ENCODE results near the gene CCDC134. TPM values are rescaled to one million over a fixed set of nuclear protein-coding genes. Genes with fewer than 3 reads are reported as not detected.
A peak's percentile ranks its signal among the peaks of the same experiment; 100 is the strongest.

Gene CCDC134
- total RNA-seq, 1 experiment from 2014 or later: 17.0 TPM

DNA sequence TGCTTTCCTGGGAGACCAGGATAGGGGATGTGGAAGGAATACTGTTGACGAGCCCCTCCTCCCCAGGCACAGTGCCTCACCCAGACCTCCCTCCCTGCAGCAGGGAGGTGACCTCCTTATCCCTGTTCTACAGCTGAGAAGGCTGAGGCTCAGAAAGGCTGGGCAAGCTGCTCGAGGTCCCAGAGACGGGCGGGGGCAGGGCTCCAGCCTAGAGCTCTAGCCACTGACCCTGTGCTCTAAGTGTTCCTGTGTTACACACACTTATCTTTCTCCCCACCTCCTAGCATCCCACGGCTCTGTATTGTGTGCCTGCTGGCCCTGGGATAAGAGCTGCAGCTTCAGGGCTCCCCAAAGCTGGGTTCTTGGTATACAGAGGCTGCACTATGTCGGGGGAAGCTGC, 7.9 kb downstream of the CCDC134 start:
- Histone ChIP-seq H3K27me3 (ENCODE audit: control insufficient read depth, insufficient read depth, low read length) (no peaks in the 10 kb centered on the region), H3K4me3 (ENCODE audit: insufficient read depth, low read depth, low read length) (no peak overlapping the region)

DNA sequence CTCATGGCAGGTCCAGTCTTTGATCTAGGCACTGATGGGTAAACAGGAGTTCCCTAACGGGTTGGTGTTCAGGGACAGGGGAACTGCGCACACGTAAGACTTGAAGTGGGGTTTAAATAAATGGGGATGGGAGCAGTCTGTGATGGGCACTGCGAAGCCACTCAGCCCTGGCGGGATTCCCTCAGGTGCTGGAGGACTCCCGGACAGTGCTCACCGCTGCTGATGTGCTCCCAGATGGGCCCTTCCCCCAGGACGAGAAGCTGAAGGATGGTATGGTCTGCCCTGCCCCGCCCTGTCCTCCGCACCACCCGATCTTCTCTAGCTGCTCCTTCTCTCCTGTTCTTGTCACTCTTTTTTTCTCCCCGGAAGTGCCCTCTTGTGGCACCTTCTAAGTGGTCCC, 9.5 kb downstream of the CCDC134 start:
- Histone ChIP-seq H3K36me3 (replicated peaks; ENCODE audit: control insufficient read depth, insufficient read depth, low read length) (peaks cover 11% of the 10 kb centered on the region), H3K4me3 (ENCODE audit: insufficient read depth, low read depth, low read length) (no peak overlapping the region), H3K27me3 (ENCODE audit: control insufficient read depth, insufficient read depth, low read length) (no peaks in the 10 kb centered on the region)
- DNase-seq: no peak

More for the DNA sequence above, 7.9 kb downstream of the CCDC134 start:
- no peak for DNase-seq
- peaks cover 7% of the 10 kb centered on the region; the same call in 1 of the 2 replicates for H3K36me3 ChIP-seq (replicated peaks; ENCODE audit: control insufficient read depth, insufficient read depth, low read length)

DNA sequence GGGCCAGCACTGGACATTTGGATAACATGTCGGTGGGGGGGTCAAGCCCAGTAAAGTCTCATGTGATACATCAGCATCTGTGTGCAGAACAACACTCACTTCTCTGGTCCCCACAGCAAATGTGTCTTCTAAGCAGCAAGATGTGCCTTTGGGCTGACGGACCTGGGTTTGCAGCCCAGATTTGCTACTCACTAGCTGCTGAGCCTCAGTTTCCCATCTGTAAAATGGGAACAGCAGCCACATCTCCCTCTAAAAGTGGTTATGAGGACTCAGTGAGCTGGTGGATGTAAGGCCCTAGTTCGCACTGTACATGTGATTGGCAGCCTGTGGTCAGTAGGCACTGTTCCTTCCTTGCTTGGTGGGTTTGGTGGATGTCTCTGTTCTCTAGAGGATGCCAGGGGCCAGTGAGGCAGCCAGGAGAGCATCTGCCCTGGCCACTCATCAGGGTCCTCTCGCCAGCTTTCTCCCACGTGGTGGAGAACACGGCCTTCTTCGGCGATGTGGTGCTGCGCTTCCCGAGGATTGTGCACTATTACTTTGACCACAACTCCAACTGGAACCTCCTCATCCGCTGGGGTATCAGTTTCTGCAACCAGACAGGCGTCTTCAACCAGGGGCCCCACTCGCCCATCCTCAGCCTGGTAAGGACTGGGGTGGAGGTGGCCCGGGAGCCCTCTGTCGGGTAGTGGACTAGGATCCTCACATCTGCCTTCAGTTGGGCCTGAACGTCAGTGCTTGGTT, 12.5 kb downstream of the CCDC134 start:
- H3K36me3 ChIP-seq (replicated peaks; ENCODE audit: control insufficient read depth, insufficient read depth, low read length): peaks cover 11% of the 10 kb centered on the region
- DNase-seq: no peak
- no peaks in the 10 kb centered on the region for H3K27me3 ChIP-seq (ENCODE audit: control insufficient read depth, insufficient read depth, low read length)
- H3K4me3 ChIP-seq (ENCODE audit: insufficient read depth, low read depth, low read length): no peak overlapping the region

DNA sequence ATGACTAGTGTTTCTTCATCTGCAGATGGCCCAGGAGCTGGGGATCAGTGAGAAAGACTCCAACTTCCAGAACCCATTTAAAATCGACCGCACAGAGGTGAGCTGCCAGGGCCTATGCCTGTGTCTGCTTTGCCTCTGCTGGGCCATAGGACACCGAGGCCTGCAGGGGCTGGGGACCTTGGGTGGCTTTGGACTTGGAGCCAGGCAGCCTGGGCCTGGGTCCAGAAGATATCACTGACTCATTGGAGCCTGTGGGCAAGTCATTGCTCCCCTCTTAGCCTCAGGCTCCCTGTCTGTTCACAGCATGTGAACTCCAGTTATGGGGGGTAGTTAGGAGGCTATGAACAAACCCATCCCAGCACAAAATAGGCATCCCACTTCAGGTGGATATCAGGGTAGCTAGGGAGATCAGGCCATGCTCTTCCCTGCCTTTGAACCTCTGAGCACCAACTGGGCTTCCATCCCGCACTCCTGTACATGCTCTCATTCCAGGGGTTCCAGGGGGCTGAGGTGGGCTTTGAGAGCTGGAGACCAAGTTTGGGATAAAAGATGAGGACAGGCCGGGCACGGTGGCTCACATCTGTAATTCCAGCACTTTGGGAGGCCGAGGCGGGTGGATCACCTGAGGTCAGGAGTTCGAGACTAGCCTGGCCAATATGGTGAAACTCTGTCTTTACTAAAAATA, 13.4 kb downstream of the CCDC134 start:
- DNase-seq: no peak
- Histone ChIP-seq H3K27me3 (ENCODE audit: control insufficient read depth, insufficient read depth, low read length) (no peaks in the 10 kb centered on the region), H3K4me3 (ENCODE audit: insufficient read depth, low read depth, low read length) (no peak overlapping the region), H3K36me3 (replicated peaks; ENCODE audit: control insufficient read depth, insufficient read depth, low read length) (peaks cover 11% of the 10 kb centered on the region)

DNA sequence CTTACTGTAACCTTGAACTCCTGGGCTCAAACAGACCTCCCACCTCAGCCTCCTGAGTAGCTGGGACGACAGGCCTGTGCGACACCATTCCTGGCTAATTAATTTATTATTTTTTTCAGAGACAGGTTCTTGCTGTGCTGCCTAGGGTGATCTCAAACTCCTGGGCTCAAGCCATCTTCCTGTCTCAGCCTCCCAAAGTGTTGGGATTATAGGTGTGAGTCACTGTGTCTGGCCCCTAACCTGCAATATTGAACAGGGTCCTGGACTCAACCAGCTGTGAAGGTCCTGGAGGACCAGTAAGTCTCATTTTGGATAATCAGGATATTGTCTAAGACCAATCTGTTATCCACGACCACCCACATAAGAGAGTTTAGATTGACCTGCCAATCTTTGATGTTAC, 15.2 kb downstream of the CCDC134 start:
- Histone ChIP-seq H3K36me3 (replicated peaks; ENCODE audit: control insufficient read depth, insufficient read depth, low read length) (peaks cover 7% of the 10 kb centered on the region), H3K27me3 (ENCODE audit: control insufficient read depth, insufficient read depth, low read length) (no peaks in the 10 kb centered on the region), H3K4me3 (ENCODE audit: insufficient read depth, low read depth, low read length) (no peak overlapping the region)
- no peak for DNase-seq

DNA sequence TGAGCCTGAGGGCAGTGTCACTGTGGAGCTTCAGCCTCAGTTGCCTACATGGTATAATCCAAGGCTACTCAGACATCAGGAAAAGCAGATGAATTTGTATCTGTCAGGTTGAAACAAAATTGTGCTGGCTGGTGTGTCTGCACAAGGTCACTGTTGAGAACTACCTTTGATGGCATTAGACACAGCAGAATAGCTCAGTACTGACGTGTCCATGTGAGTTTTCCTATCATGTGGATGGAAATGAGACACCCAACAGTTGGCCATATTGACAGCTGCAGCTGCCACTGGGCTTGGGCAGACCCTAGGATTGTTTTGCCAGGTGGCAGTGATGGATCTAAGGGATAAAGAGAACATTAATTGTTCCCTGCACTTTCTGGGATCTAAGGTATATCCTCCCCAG, 15.8 kb downstream of the CCDC134 start:
- Histone ChIP-seq H3K36me3 (replicated peaks; ENCODE audit: control insufficient read depth, insufficient read depth, low read length) (peaks cover 7% of the 10 kb centered on the region), H3K27me3 (ENCODE audit: control insufficient read depth, insufficient read depth, low read length) (no peaks in the 10 kb centered on the region), H3K4me3 (ENCODE audit: insufficient read depth, low read depth, low read length) (no peak overlapping the region)
- no peak for DNase-seq

DNA sequence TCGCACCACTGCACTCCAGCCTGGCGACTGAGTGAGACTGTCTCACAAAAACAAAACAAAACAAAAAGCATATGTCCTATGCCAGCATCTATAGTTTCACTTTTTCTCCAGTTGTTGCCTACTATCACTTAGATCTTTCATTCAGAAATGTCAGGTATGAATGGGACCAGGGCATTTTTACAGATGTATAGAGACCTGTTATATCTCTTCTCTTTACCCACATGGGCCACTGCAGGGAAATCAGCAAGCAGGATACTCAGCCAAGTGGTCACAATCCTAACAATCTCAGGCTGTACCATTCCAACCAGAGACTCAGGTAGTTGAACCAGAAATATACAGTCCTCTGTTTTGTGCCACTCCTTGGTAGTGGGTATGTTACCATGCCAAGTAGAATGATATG, 16.4 kb downstream of the CCDC134 start:
- H3K36me3 ChIP-seq (replicated peaks; ENCODE audit: control insufficient read depth, insufficient read depth, low read length): peaks cover 7% of the 10 kb centered on the region
- no peak for DNase-seq
- no peak overlapping the region for H3K4me3 ChIP-seq (ENCODE audit: insufficient read depth, low read depth, low read length)
- H3K27me3 ChIP-seq (ENCODE audit: control insufficient read depth, insufficient read depth, low read length): no peaks in the 10 kb centered on the region

DNA sequence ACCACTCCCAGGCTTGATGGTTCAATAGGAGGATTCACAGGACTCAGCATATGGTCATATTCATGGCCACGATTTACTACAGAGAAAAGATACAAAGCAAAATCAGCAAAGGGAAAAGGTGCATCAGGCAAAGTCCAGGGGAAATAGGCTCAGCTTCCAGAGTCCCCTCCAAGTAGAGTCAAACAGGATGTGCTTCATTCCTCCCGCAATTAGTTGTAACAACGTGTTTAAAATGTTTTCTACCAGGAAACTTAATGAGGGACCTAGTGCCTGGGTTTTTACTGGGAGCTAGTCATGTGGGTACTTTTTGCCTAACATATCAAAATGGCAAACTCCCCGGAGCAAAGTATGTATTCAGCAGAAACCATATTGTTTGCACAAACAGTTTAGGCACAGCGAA, 17.5 kb downstream of the CCDC134 start:
- H3K4me3 ChIP-seq (ENCODE audit: insufficient read depth, low read depth, low read length): no peak overlapping the region
- H3K36me3 ChIP-seq (replicated peaks; ENCODE audit: control insufficient read depth, insufficient read depth, low read length): peaks cover 6% of the 10 kb centered on the region
- H3K27me3 ChIP-seq (ENCODE audit: control insufficient read depth, insufficient read depth, low read length): no peaks in the 10 kb centered on the region
- DNase-seq: no peak

DNA sequence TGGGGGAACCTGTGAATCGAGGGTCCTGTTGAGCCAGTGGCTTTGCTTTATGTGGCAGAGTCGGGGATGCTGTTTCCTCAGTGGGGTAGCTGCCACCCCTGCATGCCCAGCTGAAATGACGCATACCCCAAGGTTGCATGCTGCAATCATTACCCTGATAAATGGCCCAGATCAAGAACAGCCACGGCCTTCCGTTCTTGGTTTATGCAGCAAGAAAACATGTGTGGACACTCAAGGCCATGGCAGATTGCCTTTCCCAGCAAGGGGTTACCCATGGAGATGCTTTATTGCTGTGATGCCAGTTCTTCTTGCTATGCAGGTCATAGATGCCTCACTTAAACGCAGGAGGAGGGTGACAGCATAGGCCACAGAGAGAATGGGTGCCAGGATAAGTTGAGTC, 18.1 kb downstream of the CCDC134 start:
- no peak overlapping the region for H3K4me3 ChIP-seq (ENCODE audit: insufficient read depth, low read depth, low read length)
- DNase-seq: no peak
- no peaks in the 10 kb centered on the region for H3K27me3 ChIP-seq (ENCODE audit: control insufficient read depth, insufficient read depth, low read length)
- H3K36me3 ChIP-seq (replicated peaks; ENCODE audit: control insufficient read depth, insufficient read depth, low read length): peaks cover 5% of the 10 kb centered on the region

DNA sequence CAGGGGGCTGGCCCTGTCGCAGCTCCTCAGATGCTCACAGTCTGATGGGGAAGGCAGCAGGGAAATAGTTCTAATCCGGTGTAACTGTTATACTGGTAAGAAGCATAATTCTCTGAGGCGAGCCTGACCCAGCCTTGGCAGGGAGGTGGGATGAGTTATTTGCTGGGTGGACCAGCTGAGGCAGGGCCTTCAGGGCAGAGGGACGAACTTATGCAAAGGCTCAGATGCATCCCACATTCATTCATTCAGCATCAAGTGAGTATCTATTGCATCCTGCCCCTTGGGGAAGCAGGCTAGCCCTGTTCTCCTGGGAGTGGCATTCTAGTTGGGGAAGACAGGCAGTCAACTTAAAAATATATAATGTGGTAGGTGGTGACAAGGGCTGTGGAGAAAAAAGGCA, 18.8 kb downstream of the CCDC134 start:
- Histone ChIP-seq H3K27me3 (ENCODE audit: control insufficient read depth, insufficient read depth, low read length) (no peaks in the 10 kb centered on the region), H3K4me3 (ENCODE audit: insufficient read depth, low read depth, low read length) (no peak overlapping the region), H3K36me3 (replicated peaks; ENCODE audit: control insufficient read depth, insufficient read depth, low read length) (peaks cover 1% of the 10 kb centered on the region)
- DNase-seq: no peak

DNA sequence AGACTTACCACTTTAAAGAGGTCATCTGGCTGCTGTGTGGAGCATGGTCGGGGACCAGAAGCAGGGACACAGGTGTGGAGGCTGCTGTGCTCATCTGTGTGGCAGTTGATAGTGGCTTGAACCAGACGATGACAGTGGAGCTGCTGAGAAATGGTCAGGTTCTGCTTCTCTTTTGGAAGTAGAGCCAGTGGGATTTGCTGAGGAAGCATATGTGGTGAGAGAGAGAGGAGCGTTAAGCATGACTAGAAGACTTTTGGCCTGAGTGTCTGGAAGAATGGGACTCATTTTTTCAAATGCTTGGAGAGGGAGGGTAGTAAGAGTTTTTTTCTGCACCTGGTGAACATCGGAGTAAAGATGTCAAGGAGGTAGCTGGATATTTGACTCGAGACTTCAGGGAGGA, 20.0 kb downstream of the CCDC134 start:
- DNase-seq: no peak
- Histone ChIP-seq H3K27me3 (ENCODE audit: control insufficient read depth, insufficient read depth, low read length) (no peaks in the 10 kb centered on the region), H3K4me3 (ENCODE audit: insufficient read depth, low read depth, low read length) (no peak overlapping the region), H3K36me3 (replicated peaks; ENCODE audit: control insufficient read depth, insufficient read depth, low read length) (peaks cover 1% of the 10 kb centered on the region)

DNA sequence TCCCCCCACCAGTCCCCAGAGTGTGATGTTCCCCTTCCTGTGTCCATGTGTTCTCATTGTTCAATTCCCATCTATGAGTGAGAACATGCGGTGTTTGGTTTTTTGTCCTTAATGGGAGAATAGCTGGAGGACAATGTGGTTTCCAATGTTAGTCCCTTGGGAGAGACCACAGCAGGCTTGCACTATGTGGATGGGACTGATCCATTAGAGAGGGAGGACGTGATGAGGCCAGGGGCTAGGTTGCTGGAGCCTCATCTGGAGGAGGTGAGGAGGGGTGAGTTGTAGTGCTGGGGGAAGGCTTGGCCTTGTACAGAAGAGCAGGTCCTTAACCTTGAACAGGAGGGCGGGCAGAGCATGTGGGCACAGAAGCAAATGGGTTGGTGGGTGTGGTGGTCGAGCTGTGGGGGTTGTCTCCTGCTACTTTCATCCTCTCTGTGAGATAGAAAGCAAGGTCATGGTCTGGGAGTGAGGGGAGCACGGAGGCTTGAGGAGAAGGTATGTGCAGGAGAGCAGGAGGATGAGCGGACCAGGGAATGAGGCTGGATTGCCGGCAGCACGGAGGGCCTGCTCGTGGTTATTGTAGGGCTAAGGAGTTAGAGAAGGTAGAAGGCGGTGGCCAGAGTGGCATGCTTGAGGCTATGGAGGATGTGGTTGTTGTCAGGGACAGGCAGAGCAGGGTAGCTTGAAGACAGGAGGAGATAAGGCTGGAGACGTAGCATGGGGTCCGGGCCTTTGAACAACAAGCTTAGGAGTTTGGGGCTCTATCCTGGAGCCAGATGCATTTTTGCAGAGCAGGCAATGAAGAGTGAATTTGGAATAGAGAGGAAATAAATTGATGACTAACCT, 21.2 kb downstream of the CCDC134 start:
- DNase-seq: no peak
- no peaks in the 10 kb centered on the region for H3K27me3 ChIP-seq (ENCODE audit: control insufficient read depth, insufficient read depth, low read length)
- H3K36me3 ChIP-seq (replicated peaks; ENCODE audit: control insufficient read depth, insufficient read depth, low read length): peaks cover 3% of the 10 kb centered on the region
- H3K4me3 ChIP-seq (ENCODE audit: insufficient read depth, low read depth, low read length): no peak overlapping the region

DNA sequence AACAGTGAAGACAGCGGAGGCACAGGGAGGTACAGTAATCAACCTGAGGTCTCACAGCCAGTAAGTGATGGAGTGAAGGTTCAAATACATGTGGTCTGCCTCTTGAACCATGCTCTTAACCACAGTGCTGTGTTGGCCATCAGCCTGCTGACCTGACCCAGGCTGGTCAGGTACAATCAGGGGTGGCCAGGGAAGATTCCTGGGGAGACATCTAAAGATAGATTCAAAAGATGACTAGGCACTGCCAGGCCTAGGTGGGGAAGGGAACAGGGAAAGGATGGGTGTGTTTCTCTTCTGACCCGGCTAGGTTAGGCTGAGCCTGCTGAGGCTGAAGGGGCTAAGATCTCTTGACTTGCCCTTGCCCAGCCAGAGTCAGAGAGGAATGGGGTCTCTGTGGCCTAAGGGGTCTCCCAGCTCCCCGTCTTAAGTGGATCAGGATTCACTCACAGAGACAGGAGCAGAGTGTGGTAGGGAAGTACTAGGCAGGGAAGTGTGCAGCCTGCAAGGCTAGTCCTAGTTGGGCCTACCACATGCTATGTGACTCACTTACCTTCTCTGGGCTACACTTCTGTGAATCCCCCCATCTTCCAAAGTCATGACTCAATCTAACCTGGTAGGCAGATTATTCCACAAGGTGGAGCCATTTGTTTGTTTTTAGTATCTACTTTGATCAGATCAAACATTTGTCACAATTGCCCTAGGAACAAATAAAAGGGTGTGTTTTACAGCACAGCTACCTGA, 22.0 kb downstream of the CCDC134 start:
- H3K36me3 ChIP-seq (replicated peaks; ENCODE audit: control insufficient read depth, insufficient read depth, low read length): peaks cover 3% of the 10 kb centered on the region
- no peak overlapping the region for H3K4me3 ChIP-seq (ENCODE audit: insufficient read depth, low read depth, low read length)
- DNase-seq: peak; percentile 71
- no peaks in the 10 kb centered on the region for H3K27me3 ChIP-seq (ENCODE audit: control insufficient read depth, insufficient read depth, low read length)

DNA sequence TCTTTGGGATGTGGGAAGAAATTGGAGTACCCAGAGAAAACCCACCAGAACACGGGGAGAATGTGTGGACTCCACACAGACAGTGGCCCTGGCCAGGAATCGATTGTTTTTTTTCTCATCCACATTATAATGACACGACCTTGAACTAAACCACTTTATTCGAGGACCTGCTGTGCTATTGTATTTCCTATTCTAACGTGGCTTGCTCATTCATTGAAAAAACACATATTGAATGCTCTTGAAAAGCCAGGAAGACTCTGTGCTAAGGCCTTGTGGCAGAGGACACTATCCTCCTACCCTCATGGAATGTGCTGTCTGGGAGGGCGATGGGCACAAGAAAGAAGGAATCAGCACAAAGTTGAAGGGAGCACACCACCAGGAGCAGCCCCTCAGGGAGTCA, 23.3 kb downstream of the CCDC134 start:
- H3K4me3 ChIP-seq (ENCODE audit: insufficient read depth, low read depth, low read length): no peak overlapping the region
- no peak for DNase-seq
- H3K27me3 ChIP-seq (ENCODE audit: control insufficient read depth, insufficient read depth, low read length): no peaks in the 10 kb centered on the region
- peaks cover 3% of the 10 kb centered on the region for H3K36me3 ChIP-seq (replicated peaks; ENCODE audit: control insufficient read depth, insufficient read depth, low read length)

Data from H7 (cell line).